ENCODE data around the gene EXOC6B. TPM values are rescaled to one million over a fixed set of nuclear protein-coding genes. Genes with fewer than 3 reads are reported as not detected.

The EXOC6B gene
- polyA plus RNA-seq, 2 of the 4 experiments (the other 2 are of a cell fraction): 15.5 to 24.7 TPM

GRCh38 chr2:72676341-72677025 lies 149.3 kb downstream of the EXOC6B start:
- H3K9me3 ChIP-seq: no peaks in the 10 kb centered on the region
- ChIA-PET POLR2A (no interaction called here), CTCF (interaction anchor here (0.7 to 1.6 kb wide), 2 partner anchors 16 to 69 kb away, joined by 3 to 5 read pairs; no protein-coding TSS in a partner anchor)
- peaks cover 71% of the 10 kb centered on the region for H3K4me1 ChIP-seq
- TF ChIP-seq GATA3 (IDR thresholded peaks at IDR 0.05; ENCODE audit: borderline replicate concordance) (peak; percentile 41; the same call in 1 of the 2 replicates), SMC3 (IDR thresholded peaks at IDR 0.05) (no peak), JUN (IDR thresholded peaks at IDR 0.05) (no peak), FOSL2 (IDR thresholded peaks at IDR 0.05) (no peak), FOSL2 (CRISPR knock-in tag; IDR thresholded peaks at IDR 0.05) (peak; percentile 52)
- H3K4me3 ChIP-seq: no peak overlapping the region
- 9% methylated on average over 5 of the region's 5 CpGs for WGBS (ENCODE audit: missing lambda C conversion rate)
- FAIRE-seq (peak; percentile 86), ATAC-seq (peak; percentile 48 to 60; a peak in 4 of 6 replicates), DNase-seq (ENCODE audit: low read depth in 1 of 2, low spot score in 1 of 2) (peak in 1 of 2 experiments; percentile 32)
- peak overlapping the region; percentile 65 to 83 for H3K27ac ChIP-seq
- H3K4me2 ChIP-seq: peak overlapping the region; percentile 80

- Histone ChIP-seq H3K27ac (peak overlapping the region; percentile 65 to 83), H3K4me1 (peaks cover 70% of the 10 kb centered on the region), H3K4me3 (no peak overlapping the region), H3K4me2 (peak overlapping the region; percentile 80), H3K9me3 (no peaks in the 10 kb centered on the region)
- WGBS (ENCODE audit: missing lambda C conversion rate): 62% methylated on average over 8 of the region's 8 CpGs
- FAIRE-seq (peak; percentile 18), ATAC-seq (peak in 1 of 2 experiments; percentile 47; a peak in 3 of 6 replicates), DNase-seq (ENCODE audit: low read depth in 1 of 2, low spot score in 1 of 2) (no peak)
- POLR2A ChIA-PET: interaction anchor here (0.9 kb wide), 1 partner anchor 47 kb away, joined by 3 read pairs; no protein-coding TSS in a partner anchor
- TF ChIP-seq NFE2L2 (conservative IDR thresholded peaks at IDR 0.05; ENCODE audit: low read length) (no peak), CHD4 (IDR thresholded peaks at IDR 0.05; ENCODE audit: borderline replicate concordance) (no peak), HOXA7 (CRISPR knock-in tag; IDR thresholded peaks at IDR 0.05) (no peak), RARB (CRISPR knock-in tag; IDR thresholded peaks at IDR 0.05) (no peak), POLR2AphosphoS2 (conservative IDR thresholded peaks at IDR 0.05; ENCODE audit: low read length) (no peak), KDM1A (IDR thresholded peaks at IDR 0.05; ENCODE audit: low read depth) (no peak)
- CTCF ChIA-PET: interaction anchor here (0.6 to 2.2 kb wide), 4 partner anchors 70 to 315 kb away, joined by 3 to 5 read pairs (median 4); no protein-coding TSS in a partner anchor
Measured at GRCh38 chr2:72674982-72675915, 150.6 kb downstream of the EXOC6B start.

GRCh38 chr2:72673279-72673678 lies 152.6 kb downstream of the EXOC6B start:
- Histone ChIP-seq H3K4me3 (no peak overlapping the region), H3K4me2 (peak overlapping the region; percentile 80), H3K9me3 (no peaks in the 10 kb centered on the region), H3K4me1 (peaks cover 86% of the 10 kb centered on the region), H3K27ac (peak overlapping the region; percentile 65 to 76)
- 2% methylated on average over 2 of the region's 2 CpGs for WGBS (ENCODE audit: missing lambda C conversion rate)
- FAIRE-seq (peak; percentile 86), ATAC-seq (peak; percentile 88 to 89), DNase-seq (ENCODE audit: low read depth in 1 of 2, low spot score in 1 of 2) (peak; percentile 55 to 81)
- ChIA-PET POLR2A (no interaction called here), CTCF (interaction anchor here (1.3 kb wide), 1 partner anchor 523 kb away, joined by 3 read pairs; no protein-coding TSS in a partner anchor)
- TF ChIP-seq KDM5A (IDR thresholded peaks at IDR 0.05): no peak
- TF ChIP-seq HEYL (CRISPR knock-in tag; IDR thresholded peaks at IDR 0.05): no peak
- peak; percentile 21; the same call in 1 of the 2 replicates for TF ChIP-seq MAX (IDR thresholded peaks at IDR 0.05)
- no peak for TF ChIP-seq USF2 (IDR thresholded peaks at IDR 0.05)
- TF ChIP-seq FOSL2 (IDR thresholded peaks at IDR 0.05): no peak
- peak; percentile 42; the same call in 1 of the 2 replicates for TF ChIP-seq FOSL2 (CRISPR knock-in tag; IDR thresholded peaks at IDR 0.05)
- peak in 1 of 2 experiments; percentile 46; a peak in 1 of 4 replicates for TF ChIP-seq CEBPB (IDR thresholded peaks at IDR 0.05)
- TF ChIP-seq ZSCAN20 (CRISPR knock-in tag; IDR thresholded peaks at IDR 0.05): no peak
- peak; percentile 32; the same call in 1 of the 2 replicates for TF ChIP-seq GATA3 (IDR thresholded peaks at IDR 0.05; ENCODE audit: borderline replicate concordance)
- TF ChIP-seq JUNB (IDR thresholded peaks at IDR 0.05): peak; percentile 65; the same call in 1 of the 2 replicates
- TF ChIP-seq JUN (IDR thresholded peaks at IDR 0.05): peak in 1 of 2 experiments; percentile 26; a peak in 1 of 5 replicates
